Lower lobe of right lung (tissue), 2 donors: ENCODE data around the gene OGFR. TPM values are rescaled to one million over a fixed set of nuclear protein-coding genes. Genes with fewer than 3 reads are reported as not detected.

Source experiments
- ATAC-seq, 2 donors: fragments of 200-7000 bp; cut with Tn5 transposase; one replicate each; pipeline ENCODE4 v1.9.1; 2020 to 2022; ENCODE audit warnings: mild to moderate bottlenecking in 2 of 2, moderate library complexity in 2 of 2
- DNase-seq: peaks from one replicate; pipeline ENCODE4 v3.0.0-alpha.2; 2020
- H3K27ac ChIP-seq: fragments of 200-600 bp; one replicate; pipeline ENCODE4 v1.8.0; 2022
- H3K27me3 ChIP-seq: fragments of 200-600 bp; one replicate; pipeline ENCODE4 v1.8.0; 2022; ENCODE audit warnings: low read depth
- H3K36me3 ChIP-seq: fragments of 200-600 bp; one replicate; pipeline ENCODE4 v1.8.0; 2022; ENCODE audit warnings: mild to moderate bottlenecking
- H3K4me1 ChIP-seq: fragments of 200-600 bp; one replicate; pipeline ENCODE4 v1.8.0; 2022
- H3K4me3 ChIP-seq: fragments of 200-600 bp; one replicate; pipeline ENCODE4 v1.8.0; 2022; ENCODE audit warnings: mild to moderate bottlenecking
- H3K9me3 ChIP-seq: fragments of 200-600 bp; one replicate; pipeline ENCODE4 v1.8.0; 2022
- intact Hi-C: fragments of 100-400 bp; cut with DNase I; formaldehyde crosslinking; loops from one replicate; pipeline ENCODE4 v1.11.0; 2022
- total RNA-seq: library from RNA; stranded (reverse); fragmentation: NEBNext Ultra II Directional; extraction: Animal tissue kit (Norgen Biotek cat#: 25700); gene quantifications from one replicate; pipeline ENCODE4 v1.2.1, GENCODE V29; 2021
- TF ChIP-seq, protein P1 (sequence below): fragments of 200-600 bp; IDR thresholded peaks from one replicate; pipeline ENCODE4 v1.8.0; 2022; ENCODE audit warnings: antibody characterized with exemption, mild to moderate bottlenecking
- donor health status: DM: no; HTN: yes; CAD: no; lungs with severe emphysema.

OGFR gene
- total RNA-seq, 1 donor from 2014 or later = 69.4 TPM

GRCh38 chr20:62856931-62857619 lies 52.4 kb downstream of the OGFR start:
- Histone ChIP-seq H3K9me3 (no peaks in the 10 kb centered on the region), H3K27me3 (no peaks in the 10 kb centered on the region), H3K27ac (no peak overlapping the region), H3K4me1 (peaks cover 11% of the 10 kb centered on the region), H3K4me3 (no peak overlapping the region), H3K36me3 (peaks cover 28% of the 10 kb centered on the region)
- DNase-seq (no peak), ATAC-seq (no peak)
- TF ChIP-seq, protein P1, sequence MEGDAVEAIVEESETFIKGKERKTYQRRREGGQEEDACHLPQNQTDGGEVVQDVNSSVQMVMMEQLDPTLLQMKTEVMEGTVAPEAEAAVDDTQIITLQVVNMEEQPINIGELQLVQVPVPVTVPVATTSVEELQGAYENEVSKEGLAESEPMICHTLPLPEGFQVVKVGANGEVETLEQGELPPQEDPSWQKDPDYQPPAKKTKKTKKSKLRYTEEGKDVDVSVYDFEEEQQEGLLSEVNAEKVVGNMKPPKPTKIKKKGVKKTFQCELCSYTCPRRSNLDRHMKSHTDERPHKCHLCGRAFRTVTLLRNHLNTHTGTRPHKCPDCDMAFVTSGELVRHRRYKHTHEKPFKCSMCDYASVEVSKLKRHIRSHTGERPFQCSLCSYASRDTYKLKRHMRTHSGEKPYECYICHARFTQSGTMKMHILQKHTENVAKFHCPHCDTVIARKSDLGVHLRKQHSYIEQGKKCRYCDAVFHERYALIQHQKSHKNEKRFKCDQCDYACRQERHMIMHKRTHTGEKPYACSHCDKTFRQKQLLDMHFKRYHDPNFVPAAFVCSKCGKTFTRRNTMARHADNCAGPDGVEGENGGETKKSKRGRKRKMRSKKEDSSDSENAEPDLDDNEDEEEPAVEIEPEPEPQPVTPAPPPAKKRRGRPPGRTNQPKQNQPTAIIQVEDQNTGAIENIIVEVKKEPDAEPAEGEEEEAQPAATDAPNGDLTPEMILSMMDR = no peak
- intact Hi-C loops = no loop called here

- Histone ChIP-seq H3K27me3 (no peaks in the 10 kb centered on the region), H3K4me3 (no peak overlapping the region), H3K4me1 (peaks cover 14% of the 10 kb centered on the region), H3K9me3 (no peaks in the 10 kb centered on the region), H3K36me3 (peaks cover 19% of the 10 kb centered on the region), H3K27ac (no peak overlapping the region)
- ATAC-seq = no peak
- intact Hi-C loops = no loop called here
- TF ChIP-seq, protein P1 = no peak
- no peak for DNase-seq
These were observed 53.6 kb downstream of the OGFR start for GRCh38 chr20:62858058-62858830.

- intact Hi-C loops = no loop called here
- Histone ChIP-seq H3K36me3 (peaks cover 5% of the 10 kb centered on the region), H3K9me3 (no peaks in the 10 kb centered on the region), H3K27ac (no peak overlapping the region), H3K27me3 (no peaks in the 10 kb centered on the region), H3K4me3 (no peak overlapping the region), H3K4me1 (peaks cover 14% of the 10 kb centered on the region)
- TF ChIP-seq, protein P1 = no peak
- DNase-seq (no peak), ATAC-seq (no peak)
These were observed 55.1 kb downstream of the OGFR start for GRCh38 chr20:62859721-62860120.

GRCh38 chr20:62860391-62860923 lies 55.8 kb downstream of the OGFR start:
- no peak for ATAC-seq
- intact Hi-C loops = no loop called here
- H3K36me3 ChIP-seq = peaks cover 4% of the 10 kb centered on the region
- no peaks in the 10 kb centered on the region for H3K27me3 ChIP-seq
- no peak for DNase-seq
- H3K4me1 ChIP-seq = peaks cover 14% of the 10 kb centered on the region
- TF ChIP-seq, protein P1 = no peak
- no peaks in the 10 kb centered on the region for H3K9me3 ChIP-seq
- peak overlapping the region; percentile 41 for H3K4me3 ChIP-seq
- no peak overlapping the region for H3K27ac ChIP-seq

GRCh38 chr20:62860924-62861691 lies 56.5 kb downstream of the OGFR start:
- Histone ChIP-seq H3K4me1 (peaks cover 14% of the 10 kb centered on the region), H3K9me3 (no peaks in the 10 kb centered on the region), H3K36me3 (peaks cover 4% of the 10 kb centered on the region), H3K4me3 (peak overlapping the region; percentile 51), H3K27me3 (no peaks in the 10 kb centered on the region), H3K27ac (no peak overlapping the region)
- ATAC-seq (no peak), DNase-seq (no peak)
- intact Hi-C loops = no loop called here
- TF ChIP-seq, protein P1 = no peak
